Mammary epithelial cell (primary cell): ENCODE measurements around the gene CTNNBL1.

Source experiments
- EZH2 ChIP-seq: IDR thresholded peaks from 2 replicates; pipeline ENCODE4 v1.6.1; 2012; ENCODE audit warnings: low read length, inconsistent platforms, borderline replicate concordance
- TF ChIP-seq, protein P1 (sequence below), 2 donors: IDR thresholded peaks in 1 of 2; conservative IDR thresholded peaks in 1 of 2; 2 replicates each; pipeline ENCODE4 v1.5.1; 2011 to 2012; ENCODE audit warnings: inconsistent platforms in 2 of 2, low read length in 2 of 2, mild to moderate bottlenecking in 2 of 2, control low read depth in 1 of 2, low read depth in 1 of 2; ENCODE audit not compliant: insufficient read depth in 1 of 2; ENCODE audit errors: extremely low read depth in 1 of 2

DNA sequence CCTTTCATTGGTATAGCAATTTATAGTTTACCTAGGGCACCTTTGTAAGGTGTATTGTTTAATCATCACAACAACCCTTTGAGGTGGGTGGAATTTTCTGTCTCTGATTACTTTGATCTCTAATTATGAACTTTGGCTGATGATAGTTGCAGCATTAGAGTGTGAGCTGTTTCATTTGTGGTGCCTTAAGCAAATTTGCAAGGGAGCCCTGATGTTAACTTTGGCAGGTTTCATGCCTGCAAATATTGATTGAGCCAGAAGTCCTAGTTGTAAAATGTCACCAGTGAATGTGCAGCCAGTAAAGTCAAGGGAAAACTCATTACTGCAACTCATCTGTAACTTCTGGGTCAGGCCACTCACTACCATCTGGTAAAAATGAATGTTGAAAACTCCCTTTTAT is 29.8 kb downstream of the CTNNBL1 start:
- TF ChIP-seq, protein P1, sequence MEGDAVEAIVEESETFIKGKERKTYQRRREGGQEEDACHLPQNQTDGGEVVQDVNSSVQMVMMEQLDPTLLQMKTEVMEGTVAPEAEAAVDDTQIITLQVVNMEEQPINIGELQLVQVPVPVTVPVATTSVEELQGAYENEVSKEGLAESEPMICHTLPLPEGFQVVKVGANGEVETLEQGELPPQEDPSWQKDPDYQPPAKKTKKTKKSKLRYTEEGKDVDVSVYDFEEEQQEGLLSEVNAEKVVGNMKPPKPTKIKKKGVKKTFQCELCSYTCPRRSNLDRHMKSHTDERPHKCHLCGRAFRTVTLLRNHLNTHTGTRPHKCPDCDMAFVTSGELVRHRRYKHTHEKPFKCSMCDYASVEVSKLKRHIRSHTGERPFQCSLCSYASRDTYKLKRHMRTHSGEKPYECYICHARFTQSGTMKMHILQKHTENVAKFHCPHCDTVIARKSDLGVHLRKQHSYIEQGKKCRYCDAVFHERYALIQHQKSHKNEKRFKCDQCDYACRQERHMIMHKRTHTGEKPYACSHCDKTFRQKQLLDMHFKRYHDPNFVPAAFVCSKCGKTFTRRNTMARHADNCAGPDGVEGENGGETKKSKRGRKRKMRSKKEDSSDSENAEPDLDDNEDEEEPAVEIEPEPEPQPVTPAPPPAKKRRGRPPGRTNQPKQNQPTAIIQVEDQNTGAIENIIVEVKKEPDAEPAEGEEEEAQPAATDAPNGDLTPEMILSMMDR (conservative IDR thresholded peaks at IDR 0.05 in 1 of 2, IDR thresholded peaks at IDR 0.05 in 1 of 2; ENCODE audit: extremely low read depth in 1 of 2, insufficient read depth in 1 of 2, low read depth in 1 of 2, low read length in 2 of 2), result no peak
- no peak for TF ChIP-seq EZH2
